Measurements from ENCODE around the gene ALG8. TPM values are rescaled to one million over a fixed set of nuclear protein-coding genes. Genes with fewer than 3 reads are reported as not detected.

The ALG8 gene
- polyA plus RNA-seq, 3 donors, result 15.6 to 41.7 (median 40.6) TPM

DNA sequence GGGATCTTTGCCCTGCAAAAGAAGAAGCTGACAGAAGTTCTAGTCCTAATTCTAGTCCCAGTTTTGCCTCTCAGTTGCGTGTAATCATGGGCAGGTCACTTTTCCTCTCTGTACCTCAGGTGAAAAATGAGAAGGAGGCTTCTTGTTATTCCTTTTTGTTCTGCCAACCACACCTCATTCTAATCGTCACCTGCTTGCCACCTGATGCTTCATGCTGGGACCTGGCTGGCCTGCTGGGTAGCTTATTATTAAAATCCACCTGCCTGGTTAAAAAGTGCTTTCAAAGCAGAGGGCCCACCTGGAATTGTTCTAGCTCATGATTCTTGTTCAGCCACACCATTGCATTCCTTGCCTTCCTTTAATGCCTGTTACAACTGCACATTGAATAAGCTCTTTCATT lies 8.4 kb upstream of the ALG8 start:
- H3K9ac ChIP-seq (ENCODE audit: insufficient read depth, low read length, poor library complexity, severe bottlenecking), result no peak overlapping the region
- no peaks in the 10 kb centered on the region for H4K20me1 ChIP-seq (ENCODE audit: insufficient read depth, low read length)
- no peak overlapping the region for H3K4me3 ChIP-seq (replicated peaks in 1 of 3; ENCODE audit: low read depth in 2 of 3, low read length in 3 of 3)
- Mint-ChIP-seq H3K27me3 (ENCODE audit: low read depth in 3 of 3) (peaks cover 2 to 13% (median 2%) of the 10 kb centered on the region in 3 donors), H3K9me3 (no peaks in the 10 kb centered on the region), H3K27ac (no peak overlapping the region), H3K4me3 (no peak overlapping the region), H3K36me3 (no peaks in the 10 kb centered on the region), H3K4me1 (peaks cover 12% of the 10 kb centered on the region)
- H3K79me2 ChIP-seq (ENCODE audit: insufficient read depth, low read length), result no peaks in the 10 kb centered on the region
- H2AFZ ChIP-seq (ENCODE audit: insufficient read depth, low read depth, low read length, poor library complexity, severe bottlenecking), result no peak overlapping the region
- no peak for DNase-seq
- H3K27me3 ChIP-seq (ENCODE audit: control insufficient read depth in 2 of 2, insufficient read depth in 2 of 2, low read length in 2 of 2), result no peaks in the 10 kb centered on the region
- H3K4me1 ChIP-seq (ENCODE audit: control insufficient read depth in 1 of 2, insufficient read depth in 2 of 2, low read length in 2 of 2), result peaks cover 9% of the 10 kb centered on the region in 2 donors
- intact Hi-C loops (cut with micrococcal nuclease), result no loop called here
- H3K9me3 ChIP-seq (replicated peaks in 1 of 2; ENCODE audit: control insufficient read depth in 1 of 2, insufficient read depth in 1 of 2, low read length in 2 of 2), result no peaks in the 10 kb centered on the region
- H3K36me3 ChIP-seq (replicated peaks in 1 of 2; ENCODE audit: control insufficient read depth in 1 of 2, insufficient read depth in 2 of 2, low read length in 2 of 2), result no peaks in the 10 kb centered on the region
- no peak overlapping the region for H3K27ac ChIP-seq (ENCODE audit: low read depth in 1 of 2, low read length in 2 of 2)
- H3K4me2 ChIP-seq (replicated peaks; ENCODE audit: extremely low read depth, low read length, poor library complexity, severe bottlenecking), result no peak overlapping the region
- no CpG with 5 or more reads among the region's 2 CpGs for WGBS (ENCODE audit: insufficient coverage)
- TF ChIP-seq CTCF (IDR thresholded peaks at IDR 0.05), result no peak

DNA sequence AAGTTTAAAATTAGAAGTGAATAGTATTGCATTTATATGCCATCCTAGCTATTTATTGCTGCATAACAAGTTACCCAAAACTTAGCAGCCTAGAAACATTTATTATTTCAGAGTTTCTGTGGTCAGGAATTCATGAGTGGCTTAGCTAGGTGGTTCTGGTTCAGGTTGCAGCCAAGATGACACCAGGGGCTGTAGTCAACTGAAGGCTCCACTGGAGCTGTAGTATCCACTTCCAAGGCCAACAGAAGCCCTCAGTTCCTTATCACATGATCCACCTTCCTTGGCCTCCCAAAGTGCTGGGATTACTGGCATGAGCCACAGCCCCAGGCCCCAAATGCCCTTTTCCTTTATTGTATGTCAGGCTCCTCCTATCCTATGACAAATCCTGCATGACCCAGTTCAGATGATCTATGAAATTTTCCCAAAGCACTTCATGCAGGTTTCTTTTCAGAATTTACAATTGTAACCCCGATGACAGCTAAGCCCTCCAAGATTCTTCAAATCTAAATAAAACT lies 6.1 kb upstream of the ALG8 start:
- H3K4me1 ChIP-seq (ENCODE audit: control insufficient read depth in 1 of 2, insufficient read depth in 2 of 2, low read length in 2 of 2), result peaks cover 10 to 12% of the 10 kb centered on the region in 2 donors
- Mint-ChIP-seq H3K9me3 (no peaks in the 10 kb centered on the region), H3K27ac (no peak overlapping the region), H3K27me3 (ENCODE audit: low read depth in 3 of 3) (peaks cover 3 to 14% (median 4%) of the 10 kb centered on the region in 3 donors), H3K36me3 (peaks cover 2 to 4% of the 10 kb centered on the region in 2 donors), H3K4me3 (no peak overlapping the region), H3K4me1 (peaks cover 15% of the 10 kb centered on the region)
- H3K79me2 ChIP-seq (ENCODE audit: insufficient read depth, low read length), result no peaks in the 10 kb centered on the region
- no peaks in the 10 kb centered on the region for H3K36me3 ChIP-seq (replicated peaks in 1 of 2; ENCODE audit: control insufficient read depth in 1 of 2, insufficient read depth in 2 of 2, low read length in 2 of 2)
- H2AFZ ChIP-seq (ENCODE audit: insufficient read depth, low read depth, low read length, poor library complexity, severe bottlenecking), result no peak overlapping the region
- H3K4me2 ChIP-seq (replicated peaks; ENCODE audit: extremely low read depth, low read length, poor library complexity, severe bottlenecking), result no peak overlapping the region
- 100% methylated on average over 1 of the region's 1 CpG for WGBS (ENCODE audit: insufficient coverage)
- intact Hi-C loops (cut with micrococcal nuclease), result no loop called here
- H3K9me3 ChIP-seq (replicated peaks in 1 of 2; ENCODE audit: control insufficient read depth in 1 of 2, insufficient read depth in 1 of 2, low read length in 2 of 2), result no peaks in the 10 kb centered on the region
- H3K9ac ChIP-seq (ENCODE audit: insufficient read depth, low read length, poor library complexity, severe bottlenecking), result no peak overlapping the region
- H4K20me1 ChIP-seq (ENCODE audit: insufficient read depth, low read length), result no peaks in the 10 kb centered on the region
- no peaks in the 10 kb centered on the region for H3K27me3 ChIP-seq (ENCODE audit: control insufficient read depth in 2 of 2, insufficient read depth in 2 of 2, low read length in 2 of 2)
- no peak for TF ChIP-seq CTCF (IDR thresholded peaks at IDR 0.05)
- H3K27ac ChIP-seq (ENCODE audit: low read depth in 1 of 2, low read length in 2 of 2), result no peak overlapping the region
- DNase-seq, result no peak
- no peak overlapping the region for H3K4me3 ChIP-seq (replicated peaks in 1 of 3; ENCODE audit: low read depth in 2 of 3, low read length in 3 of 3)
